BLaER1 treated with 17β-estradiol and CSF1 and Interleukin-3, amounts not matched to agents 10 nM and 100 nM (cell line): ENCODE results near the gene ANAPC15.

Experiments used
- H3K27ac ChIP-seq, 11 experiments: shearing (Covaris generic); formaldehyde crosslinking; 2 replicates each; pipeline ENCODE4 v1.8.1; 2022
- H3K27me3 ChIP-seq, 11 experiments: shearing (Covaris generic); formaldehyde crosslinking; 2 replicates each; pipeline ENCODE4 v1.8.1; 2022
- H3K36me3 ChIP-seq, 11 experiments: shearing (Covaris generic); formaldehyde crosslinking; 2 replicates each; pipeline ENCODE4 v1.8.1; 2022
- H3K4me1 ChIP-seq, 10 experiments: shearing (Covaris generic); formaldehyde crosslinking; 2 replicates each; pipeline ENCODE4 v1.8.1; 2022
- H3K4me2 ChIP-seq, 11 experiments: shearing (Covaris generic); formaldehyde crosslinking; 2 replicates each; pipeline ENCODE4 v1.8.1; 2022
- H3K4me3 ChIP-seq, 10 experiments: shearing (Covaris generic); formaldehyde crosslinking; 2 replicates each; pipeline ENCODE4 v1.8.1; 2022
- H3K9ac ChIP-seq, 11 experiments: shearing (Covaris generic); formaldehyde crosslinking; 2 replicates each; pipeline ENCODE4 v1.8.1; 2022
- H3K9me3 ChIP-seq, 11 experiments: shearing (Covaris generic); formaldehyde crosslinking; replicated peaks in 1 of 11; 2 replicates each; pipeline ENCODE4 v1.8.1; 2022
- H4K20me1 ChIP-seq, 11 experiments: shearing (Covaris generic); formaldehyde crosslinking; 2 replicates each; pipeline ENCODE4 v1.8.1; 2022
- Cebpa-rat ChIP-seq, 11 experiments: shearing (Covaris generic); IDR thresholded peaks; 2 replicates each; pipeline ENCODE4 v1.8.1; 2022

The ANAPC15 gene

GRCh38 chr11:72075109-72075508, 37.4 kb downstream of the ANAPC15 start:
- Histone ChIP-seq H3K36me3 (peaks cover 0 to 45% (median 22%) of the 10 kb centered on the region in 11 experiments; a peak in 16 of 22 replicates), H3K27me3 (no peaks in the 10 kb centered on the region), H3K9ac (peak overlapping the region in 5 of 11 experiments; percentile 19 to 73 (median 53); a peak in 6 of 22 replicates), H3K27ac (peak overlapping the region in 8 of 11 experiments; percentile 27 to 76 (median 66); a peak in 14 of 22 replicates), H3K4me1 (peaks cover 63 to 95% (median 72%) of the 10 kb centered on the region in 10 experiments), H3K9me3 (no peaks in the 10 kb centered on the region), H3K4me2 (peak overlapping the region in 10 of 11 experiments; percentile 3 to 91 (median 36); a peak in 16 of 22 replicates), H3K4me3 (peak overlapping the region in 2 of 10 experiments; percentile 31 to 45; a peak in 3 of 20 replicates), H4K20me1 (peaks cover 0 to 72% (median 12%) of the 10 kb centered on the region in 11 experiments; a peak in 10 of 22 replicates)
- no peak for TF ChIP-seq Cebpa-rat (IDR thresholded peaks at IDR 0.05)

DNA sequence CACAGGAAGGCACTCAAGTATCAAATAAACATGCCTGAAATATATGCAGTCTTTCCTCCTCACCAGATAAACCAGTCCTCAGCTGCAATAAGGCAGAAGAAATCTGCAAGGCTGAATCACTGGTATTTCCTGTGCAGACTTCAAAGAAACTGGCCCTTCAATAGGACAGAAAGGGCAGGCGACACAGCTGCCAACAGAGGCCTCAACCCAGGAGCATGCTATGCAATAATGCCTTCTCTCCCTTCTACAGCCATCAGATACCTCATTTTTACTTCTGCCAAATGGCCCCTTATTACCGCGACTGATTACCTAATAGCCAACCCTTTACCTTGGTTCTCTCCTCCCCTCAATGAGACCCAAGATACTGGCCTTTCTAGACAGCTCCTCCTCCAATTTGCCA, 40.1 kb downstream of the ANAPC15 start:
- Histone ChIP-seq H3K9ac (peak overlapping the region; percentile 3 to 54 (median 39); a peak in 14 of 22 replicates), H3K4me3 (peak overlapping the region in 1 of 10 experiments; percentile 8; a peak in 1 of 20 replicates), H3K27me3 (no peaks in the 10 kb centered on the region), H3K4me1 (peaks cover 65 to 98% (median 76%) of the 10 kb centered on the region in 10 experiments), H3K9me3 (no peaks in the 10 kb centered on the region), H3K4me2 (peak overlapping the region; percentile 68 to 91 (median 77)), H3K27ac (peak overlapping the region in 10 of 11 experiments; percentile 37 to 79 (median 60); a peak in 18 of 22 replicates), H4K20me1 (peaks cover 0 to 71% (median 0%) of the 10 kb centered on the region in 11 experiments; a peak in 7 of 22 replicates), H3K36me3 (peaks cover 7 to 50% (median 34%) of the 10 kb centered on the region in 11 experiments; a peak in 19 of 22 replicates)
- peak in 3 of 11 experiments; percentile 17 to 61 (median 22); a peak in 1 of 22 replicates for TF ChIP-seq Cebpa-rat (IDR thresholded peaks at IDR 0.05)

- Histone ChIP-seq H3K9me3 (no peaks in the 10 kb centered on the region), H3K9ac (peak overlapping the region; percentile 39 to 78 (median 69); a peak in 21 of 22 replicates), H3K4me3 (peak overlapping the region in 8 of 10 experiments; percentile 8 to 60 (median 44); a peak in 13 of 20 replicates), H3K4me1 (peaks cover 68 to 99% (median 82%) of the 10 kb centered on the region in 10 experiments), H3K4me2 (peak overlapping the region; percentile 71 to 91 (median 82)), H4K20me1 (peaks cover 0 to 70% (median 9%) of the 10 kb centered on the region in 11 experiments; a peak in 8 of 22 replicates), H3K27ac (peak overlapping the region; percentile 57 to 89 (median 79)), H3K27me3 (no peaks in the 10 kb centered on the region), H3K36me3 (peaks cover 7 to 57% (median 37%) of the 10 kb centered on the region in 11 experiments; a peak in 18 of 22 replicates)
- TF ChIP-seq Cebpa-rat (IDR thresholded peaks at IDR 0.05), result no peak
These were observed 42.0 kb downstream of the ANAPC15 start for GRCh38 chr11:72070491-72070890.

- Histone ChIP-seq H3K9ac (peak overlapping the region; percentile 39 to 78 (median 69)), H3K4me2 (peak overlapping the region; percentile 71 to 91 (median 82)), H3K36me3 (peaks cover 7 to 51% (median 36%) of the 10 kb centered on the region in 11 experiments; a peak in 18 of 22 replicates), H3K4me1 (peaks cover 63 to 94% (median 75%) of the 10 kb centered on the region in 10 experiments), H3K4me3 (peak overlapping the region; percentile 13 to 62 (median 44); a peak in 16 of 20 replicates), H3K9me3 (no peaks in the 10 kb centered on the region), H3K27me3 (no peaks in the 10 kb centered on the region), H4K20me1 (peaks cover 0 to 66% (median 9%) of the 10 kb centered on the region in 11 experiments; a peak in 8 of 22 replicates), H3K27ac (peak overlapping the region; percentile 57 to 89 (median 79))
- peak in 1 of 11 experiments; percentile 40; a peak in 2 of 22 replicates for TF ChIP-seq Cebpa-rat (IDR thresholded peaks at IDR 0.05)
These were observed 42.7 kb downstream of the ANAPC15 start for GRCh38 chr11:72069787-72070251.

DNA sequence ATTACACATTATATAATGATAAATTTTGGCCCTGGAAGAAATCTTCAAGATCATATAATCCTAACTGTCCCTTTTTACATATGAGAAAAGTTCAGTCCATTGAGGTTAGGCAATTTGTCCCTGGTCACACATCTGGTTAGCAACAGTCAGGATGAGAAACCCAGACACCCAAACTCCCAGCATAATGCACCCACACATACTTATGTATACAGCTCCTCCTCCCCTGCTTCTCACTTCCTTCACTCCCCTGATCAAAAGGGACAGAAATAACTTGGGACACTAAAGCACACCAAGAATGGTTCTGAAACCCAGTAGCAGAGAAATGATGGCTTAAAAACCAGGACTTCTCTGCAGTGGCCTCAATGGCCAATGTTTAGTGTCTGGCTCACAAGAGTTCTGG, 43.3 kb downstream of the ANAPC15 start:
- Histone ChIP-seq H3K9me3 (no peaks in the 10 kb centered on the region), H3K27ac (peak overlapping the region; percentile 57 to 89 (median 79)), H3K36me3 (peaks cover 13 to 52% (median 38%) of the 10 kb centered on the region in 11 experiments; a peak in 21 of 22 replicates), H4K20me1 (peaks cover 0 to 60% (median 11%) of the 10 kb centered on the region in 11 experiments; a peak in 10 of 22 replicates), H3K4me1 (peaks cover 63 to 88% (median 72%) of the 10 kb centered on the region in 10 experiments), H3K27me3 (no peaks in the 10 kb centered on the region), H3K4me2 (peak overlapping the region; percentile 71 to 91 (median 82)), H3K4me3 (peak overlapping the region in 9 of 10 experiments; percentile 13 to 62 (median 48); a peak in 16 of 20 replicates), H3K9ac (peak overlapping the region; percentile 39 to 78 (median 69); a peak in 21 of 22 replicates)
- TF ChIP-seq Cebpa-rat (IDR thresholded peaks at IDR 0.05), result no peak

GRCh38 chr11:72067676-72068075, 44.8 kb downstream of the ANAPC15 start:
- H4K20me1 ChIP-seq, result peaks cover 0 to 51% (median 12%) of the 10 kb centered on the region in 11 experiments; a peak in 10 of 22 replicates
- H3K4me1 ChIP-seq, result peaks cover 54 to 73% (median 62%) of the 10 kb centered on the region in 10 experiments
- H3K27me3 ChIP-seq, result no peaks in the 10 kb centered on the region
- peak overlapping the region in 10 of 11 experiments; percentile 74 to 91 (median 83); a peak in 17 of 22 replicates for H3K4me2 ChIP-seq
- TF ChIP-seq Cebpa-rat (IDR thresholded peaks at IDR 0.05), result no peak
- H3K9me3 ChIP-seq, result no peaks in the 10 kb centered on the region
- H3K36me3 ChIP-seq, result peaks cover 24 to 56% (median 51%) of the 10 kb centered on the region in 11 experiments; a peak in 21 of 22 replicates
- H3K9ac ChIP-seq, result peak overlapping the region in 2 of 11 experiments; percentile 61 to 76; a peak in 3 of 22 replicates
- H3K4me3 ChIP-seq, result peak overlapping the region in 2 of 10 experiments; percentile 50 to 60; a peak in 2 of 20 replicates
- H3K27ac ChIP-seq, result peak overlapping the region in 4 of 11 experiments; percentile 20 to 89 (median 84); a peak in 3 of 22 replicates

DNA sequence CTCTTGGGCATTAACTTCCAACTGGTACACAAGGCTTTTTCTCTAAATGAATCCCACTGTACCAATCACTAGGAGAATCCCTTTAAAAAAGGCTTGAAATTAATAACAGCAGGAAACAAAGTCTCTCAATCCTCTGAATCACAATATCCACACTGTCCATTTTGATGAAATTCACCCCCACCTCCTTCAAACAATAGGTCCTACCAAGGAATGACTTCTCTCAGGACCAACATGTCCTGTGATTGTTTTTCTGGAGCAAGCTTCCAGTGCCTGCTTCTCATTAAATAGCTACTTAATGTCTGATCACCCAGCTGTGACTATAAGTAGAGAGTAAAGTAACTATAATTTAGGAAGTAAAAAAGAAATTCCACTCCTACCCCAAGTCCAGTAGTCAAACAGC, 45.2 kb downstream of the ANAPC15 start:
- H3K36me3 ChIP-seq, result peaks cover 29 to 60% (median 55%) of the 10 kb centered on the region in 11 experiments; a peak in 21 of 22 replicates

DNA sequence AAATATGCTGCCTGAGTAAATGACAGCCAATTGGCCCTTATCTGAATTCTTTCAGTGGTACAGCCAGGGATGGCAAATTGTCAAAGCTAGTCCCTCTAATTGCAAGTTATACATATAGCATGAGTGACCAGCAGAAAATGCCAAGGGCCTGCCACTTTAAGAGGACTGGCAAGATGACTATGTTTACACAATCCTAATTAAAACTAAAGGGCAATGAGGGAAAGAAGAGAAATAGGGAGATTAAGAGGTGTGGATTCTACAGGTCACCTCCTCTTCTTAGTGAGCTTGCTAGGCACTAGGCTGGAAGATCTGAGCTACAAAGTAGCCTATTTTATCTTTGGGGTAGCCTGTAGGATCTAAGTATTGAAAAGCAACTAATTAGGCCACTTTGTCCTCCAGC, 45.6 kb downstream of the ANAPC15 start:
- TF ChIP-seq Cebpa-rat (IDR thresholded peaks at IDR 0.05), result no peak
- Histone ChIP-seq H3K36me3 (peaks cover 31 to 64% (median 57%) of the 10 kb centered on the region in 11 experiments; a peak in 21 of 22 replicates), H3K27ac (peak overlapping the region in 3 of 11 experiments; percentile 1 to 8 (median 4); a peak in 2 of 22 replicates), H3K9me3 (no peaks in the 10 kb centered on the region), H3K4me3 (peak overlapping the region in 1 of 10 experiments; percentile 18; a peak in 1 of 20 replicates), H3K27me3 (no peaks in the 10 kb centered on the region), H3K4me1 (peaks cover 52 to 73% (median 59%) of the 10 kb centered on the region in 10 experiments), H3K4me2 (peak overlapping the region in 7 of 11 experiments; percentile 20 to 91 (median 82); a peak in 10 of 22 replicates), H3K9ac (peak overlapping the region in 2 of 11 experiments; percentile 61 to 76; a peak in 5 of 22 replicates), H4K20me1 (peaks cover 0 to 44% (median 15%) of the 10 kb centered on the region in 11 experiments; a peak in 13 of 22 replicates)

More for the DNA sequence above, 45.2 kb downstream of the ANAPC15 start:
- peaks cover 52 to 73% (median 60%) of the 10 kb centered on the region in 10 experiments for H3K4me1 ChIP-seq
- peaks cover 0 to 47% (median 13%) of the 10 kb centered on the region in 11 experiments; a peak in 11 of 22 replicates for H4K20me1 ChIP-seq
- no peaks in the 10 kb centered on the region for H3K27me3 ChIP-seq
- no peak for TF ChIP-seq Cebpa-rat (IDR thresholded peaks at IDR 0.05)
- H3K4me3 ChIP-seq, result peak overlapping the region in 1 of 10 experiments; percentile 18; a peak in 1 of 20 replicates
- no peaks in the 10 kb centered on the region for H3K9me3 ChIP-seq
- peak overlapping the region in 3 of 11 experiments; percentile 1 to 8 (median 4); a peak in 2 of 22 replicates for H3K27ac ChIP-seq
- H3K9ac ChIP-seq, result peak overlapping the region in 2 of 11 experiments; percentile 61 to 76; a peak in 4 of 22 replicates
- peak overlapping the region in 7 of 11 experiments; percentile 20 to 91 (median 82); a peak in 10 of 22 replicates for H3K4me2 ChIP-seq
